Esophagus muscularis mucosa (tissue), 3 donors: ENCODE data around the gene CNNM3.

ENCODE experiments used
- POLR2A ChIP-seq: fragments of 450-650 bp; IDR thresholded peaks from one replicate; pipeline ENCODE4 v1.6.1; 2017; ENCODE audit warnings: antibody characterized with exemption, moderate library complexity, mild to moderate bottlenecking, low read depth
- POLR2AphosphoS5 ChIP-seq, 2 donors: sonication (generic); formaldehyde crosslinking; IDR thresholded peaks; one replicate each; pipeline ENCODE4 v1.6.1; 2017; ENCODE audit warnings: antibody characterized with exemption in 2 of 2
- TF ChIP-seq, protein P1 (sequence below), 3 experiments: fragments of 200-600 bp in 2 of 3; fragments of 450-650 bp in 1 of 3; sonication (generic) in 2 of 3; IDR thresholded peaks; one replicate each; pipeline ENCODE4 v1.5.1; 2017 to 2019; ENCODE audit warnings: antibody characterized with exemption in 3 of 3, mild to moderate bottlenecking in 2 of 3, moderate library complexity in 1 of 3

DNA sequence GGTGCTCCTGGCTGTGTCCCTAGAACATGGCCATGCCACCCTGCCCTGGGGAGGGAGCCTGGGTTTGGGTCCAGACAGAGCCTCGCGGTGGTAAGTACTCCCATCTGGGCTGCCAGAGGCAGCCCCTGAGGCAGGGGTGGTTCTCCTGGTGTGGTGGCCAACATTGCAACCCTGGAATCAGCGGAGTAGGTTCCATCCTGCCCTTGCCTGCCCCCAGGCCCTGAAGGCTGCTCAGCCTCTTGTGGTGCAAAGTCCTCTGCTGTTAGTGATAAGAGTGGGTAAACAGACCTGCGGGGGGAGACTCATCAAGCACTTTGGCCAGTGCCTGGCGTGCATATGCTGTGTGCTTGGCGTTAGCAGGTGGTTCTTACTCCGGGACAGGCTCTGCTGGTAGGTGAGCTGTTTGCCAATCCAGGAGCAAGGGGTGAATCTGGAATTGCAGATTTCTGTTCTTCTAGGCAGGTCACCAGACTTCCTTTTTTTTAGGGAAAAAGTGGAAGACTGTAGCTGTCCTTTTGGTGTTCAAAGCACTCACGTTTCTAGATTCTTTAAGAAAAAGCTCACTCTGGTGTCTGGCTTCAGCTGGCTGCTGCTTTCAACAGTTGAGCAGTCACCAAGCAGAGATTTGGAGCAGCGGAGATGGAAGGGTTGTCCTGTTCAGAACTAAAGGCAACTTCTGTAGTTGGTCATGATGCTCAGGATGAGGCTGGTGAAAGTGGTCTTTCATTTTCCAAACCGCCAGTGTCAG is 3.2 kb downstream of the CNNM3 start:
- TF ChIP-seq, protein P1, sequence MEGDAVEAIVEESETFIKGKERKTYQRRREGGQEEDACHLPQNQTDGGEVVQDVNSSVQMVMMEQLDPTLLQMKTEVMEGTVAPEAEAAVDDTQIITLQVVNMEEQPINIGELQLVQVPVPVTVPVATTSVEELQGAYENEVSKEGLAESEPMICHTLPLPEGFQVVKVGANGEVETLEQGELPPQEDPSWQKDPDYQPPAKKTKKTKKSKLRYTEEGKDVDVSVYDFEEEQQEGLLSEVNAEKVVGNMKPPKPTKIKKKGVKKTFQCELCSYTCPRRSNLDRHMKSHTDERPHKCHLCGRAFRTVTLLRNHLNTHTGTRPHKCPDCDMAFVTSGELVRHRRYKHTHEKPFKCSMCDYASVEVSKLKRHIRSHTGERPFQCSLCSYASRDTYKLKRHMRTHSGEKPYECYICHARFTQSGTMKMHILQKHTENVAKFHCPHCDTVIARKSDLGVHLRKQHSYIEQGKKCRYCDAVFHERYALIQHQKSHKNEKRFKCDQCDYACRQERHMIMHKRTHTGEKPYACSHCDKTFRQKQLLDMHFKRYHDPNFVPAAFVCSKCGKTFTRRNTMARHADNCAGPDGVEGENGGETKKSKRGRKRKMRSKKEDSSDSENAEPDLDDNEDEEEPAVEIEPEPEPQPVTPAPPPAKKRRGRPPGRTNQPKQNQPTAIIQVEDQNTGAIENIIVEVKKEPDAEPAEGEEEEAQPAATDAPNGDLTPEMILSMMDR (IDR thresholded peaks at IDR 0.05): no peak
- TF ChIP-seq POLR2A (no peak), POLR2AphosphoS5 (IDR thresholded peaks at IDR 0.05) (no peak)
